Stimulated activated naive CD8-positive, alpha-beta T cell treated with anti-CD3 and anti-CD28 coated beads, Interleukin-15, Interleukin-2, amounts not matched to agents 100 ng/mL and 50 ng/mL, for 24 hours (primary cell): ENCODE results near the gene FERMT3.

Experiments used
- H3K27ac Mint-ChIP-seq: one replicate; pipeline ENCODE4 v1.8.0; 2021; ENCODE audit warnings: mild to moderate bottlenecking, mixed read lengths
- H3K27me3 Mint-ChIP-seq: one replicate; pipeline ENCODE4 v1.8.0; 2021; ENCODE audit warnings: mixed read lengths
- H3K36me3 Mint-ChIP-seq: one replicate; pipeline ENCODE4 v1.8.0; 2021; ENCODE audit warnings: low read depth, mixed read lengths
- H3K4me1 Mint-ChIP-seq: one replicate; pipeline ENCODE4 v1.8.0; 2021; ENCODE audit warnings: low read depth, mixed read lengths
- H3K4me3 Mint-ChIP-seq: one replicate; pipeline ENCODE4 v1.8.0; 2021; ENCODE audit warnings: mild to moderate bottlenecking, mixed read lengths
- H3K9me3 Mint-ChIP-seq: one replicate; pipeline ENCODE4 v1.8.0; 2021; ENCODE audit warnings: mixed read lengths

Gene FERMT3

GRCh38 chr11:64207256-64208085, 950 bp downstream of the FERMT3 start:
- Mint-ChIP-seq H3K27ac (peak overlapping the region; percentile 96), H3K36me3 (peaks cover 72% of the 10 kb centered on the region), H3K9me3 (no peaks in the 10 kb centered on the region), H3K27me3 (no peaks in the 10 kb centered on the region), H3K4me1 (peaks cover 57% of the 10 kb centered on the region), H3K4me3 (peak overlapping the region; percentile 94)

GRCh38 chr11:64208086-64208795, 1.7 kb downstream of the FERMT3 start:
- Mint-ChIP-seq H3K27ac (peak overlapping the region; percentile 96), H3K36me3 (peaks cover 72% of the 10 kb centered on the region), H3K9me3 (no peaks in the 10 kb centered on the region), H3K4me1 (peaks cover 61% of the 10 kb centered on the region), H3K27me3 (no peaks in the 10 kb centered on the region), H3K4me3 (peak overlapping the region; percentile 94)

DNA sequence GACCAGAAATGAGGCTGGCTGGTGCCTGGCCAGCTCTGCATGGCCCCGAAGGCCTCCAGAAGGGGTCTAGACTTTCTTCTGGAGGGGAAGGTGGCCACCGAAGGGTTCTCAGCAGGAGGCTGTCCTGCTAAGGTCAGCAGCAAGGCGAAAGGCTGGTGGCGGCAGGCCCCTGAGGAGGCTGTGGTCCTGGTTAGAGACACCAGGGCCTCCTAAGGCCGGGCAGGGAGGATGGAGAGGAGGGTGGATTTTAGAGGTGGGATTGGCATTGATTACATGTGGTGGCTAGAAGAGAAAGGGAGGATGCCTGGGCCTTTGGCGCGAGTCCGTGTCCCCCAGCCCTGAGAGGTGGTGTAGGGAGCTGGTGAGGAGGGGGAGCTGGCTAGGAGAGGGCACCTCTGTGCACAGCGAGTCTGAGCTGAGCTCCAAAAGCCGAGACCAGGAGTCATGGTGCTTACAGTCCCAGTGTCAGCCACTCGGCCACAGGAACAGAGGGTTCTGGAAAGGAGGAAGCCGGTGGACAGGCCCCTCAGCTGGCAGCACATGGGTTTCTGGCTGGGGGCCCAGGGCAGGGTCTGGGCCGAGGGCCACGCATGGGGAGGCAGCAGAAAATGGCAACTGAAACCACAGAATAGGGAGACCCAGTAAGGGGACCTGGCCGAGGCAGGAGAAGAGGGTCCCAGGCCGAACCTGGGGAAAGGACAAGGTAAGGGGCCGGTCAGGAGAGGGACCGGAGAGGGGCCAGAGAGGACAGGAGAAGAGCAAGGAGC, 2.5 kb downstream of the FERMT3 start:
- peak overlapping the region; percentile 94 for H3K4me3 Mint-ChIP-seq
- peak overlapping the region; percentile 96 for H3K27ac Mint-ChIP-seq
- H3K4me1 Mint-ChIP-seq, result peaks cover 60% of the 10 kb centered on the region
- no peaks in the 10 kb centered on the region for H3K9me3 Mint-ChIP-seq
- no peaks in the 10 kb centered on the region for H3K27me3 Mint-ChIP-seq
- peaks cover 69% of the 10 kb centered on the region for H3K36me3 Mint-ChIP-seq

DNA sequence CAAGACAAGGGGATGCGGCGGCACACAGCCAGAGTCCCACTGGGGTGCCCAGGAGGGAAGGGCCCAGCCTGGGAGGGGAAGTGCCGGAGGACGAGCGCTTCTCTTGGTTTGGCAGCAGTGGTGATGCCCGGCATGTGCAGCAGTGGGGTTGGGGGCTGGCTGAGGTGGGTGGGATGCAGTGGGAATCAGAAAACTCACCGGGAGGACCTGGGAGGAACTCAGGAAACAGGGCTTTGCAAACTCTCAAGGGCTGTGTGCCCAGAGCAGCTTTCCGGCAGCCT, 3.0 kb downstream of the FERMT3 start:
- H3K4me3 Mint-ChIP-seq, result peak overlapping the region; percentile 94
- no peaks in the 10 kb centered on the region for H3K27me3 Mint-ChIP-seq
- H3K9me3 Mint-ChIP-seq, result no peaks in the 10 kb centered on the region
- peaks cover 69% of the 10 kb centered on the region for H3K36me3 Mint-ChIP-seq
- no peak overlapping the region for H3K27ac Mint-ChIP-seq
- peaks cover 60% of the 10 kb centered on the region for H3K4me1 Mint-ChIP-seq

DNA sequence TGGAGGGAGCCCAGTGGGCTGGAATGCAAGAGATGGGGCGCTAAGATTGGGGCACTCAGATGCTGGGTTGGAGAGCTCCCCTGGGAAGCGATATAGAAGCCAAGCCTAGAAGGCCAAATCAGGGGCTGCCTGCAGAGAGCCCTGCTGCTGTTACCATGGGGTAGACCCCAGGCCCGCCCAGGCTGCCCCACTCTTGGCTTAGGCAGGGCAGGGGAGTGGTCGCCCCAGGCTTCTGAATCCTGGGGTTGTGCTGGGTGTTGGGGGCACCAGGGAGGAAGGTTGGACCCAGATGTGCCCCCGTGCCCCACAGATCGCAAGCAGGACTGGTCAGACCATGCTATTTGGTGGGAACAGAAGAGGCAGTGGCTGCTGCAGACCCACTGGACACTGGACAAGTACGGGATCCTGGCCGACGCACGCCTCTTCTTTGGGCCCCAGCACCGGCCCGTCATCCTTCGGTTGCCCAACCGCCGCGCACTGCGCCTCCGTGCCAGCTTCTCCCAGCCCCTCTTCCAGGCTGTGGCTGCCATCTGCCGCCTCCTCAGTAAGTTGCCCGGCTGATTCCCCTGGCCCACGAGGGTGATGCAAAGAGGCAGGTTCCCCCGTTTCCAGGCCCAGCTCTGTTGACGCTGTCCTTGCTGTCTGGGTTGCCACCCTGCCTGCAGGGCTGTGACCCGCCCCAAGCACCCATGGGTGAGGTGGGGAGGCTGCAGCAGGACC, 3.9 kb downstream of the FERMT3 start:
- peaks cover 72% of the 10 kb centered on the region for H3K36me3 Mint-ChIP-seq
- no peak overlapping the region for H3K4me3 Mint-ChIP-seq
- H3K9me3 Mint-ChIP-seq, result no peaks in the 10 kb centered on the region
- H3K27ac Mint-ChIP-seq, result peak overlapping the region; percentile 14
- H3K4me1 Mint-ChIP-seq, result peaks cover 63% of the 10 kb centered on the region
- H3K27me3 Mint-ChIP-seq, result no peaks in the 10 kb centered on the region

GRCh38 chr11:64211181-64211872, 4.8 kb downstream of the FERMT3 start:
- no peaks in the 10 kb centered on the region for H3K9me3 Mint-ChIP-seq
- no peaks in the 10 kb centered on the region for H3K27me3 Mint-ChIP-seq
- H3K27ac Mint-ChIP-seq, result no peak overlapping the region
- no peak overlapping the region for H3K4me3 Mint-ChIP-seq
- peaks cover 57% of the 10 kb centered on the region for H3K4me1 Mint-ChIP-seq
- H3K36me3 Mint-ChIP-seq, result peaks cover 64% of the 10 kb centered on the region

DNA sequence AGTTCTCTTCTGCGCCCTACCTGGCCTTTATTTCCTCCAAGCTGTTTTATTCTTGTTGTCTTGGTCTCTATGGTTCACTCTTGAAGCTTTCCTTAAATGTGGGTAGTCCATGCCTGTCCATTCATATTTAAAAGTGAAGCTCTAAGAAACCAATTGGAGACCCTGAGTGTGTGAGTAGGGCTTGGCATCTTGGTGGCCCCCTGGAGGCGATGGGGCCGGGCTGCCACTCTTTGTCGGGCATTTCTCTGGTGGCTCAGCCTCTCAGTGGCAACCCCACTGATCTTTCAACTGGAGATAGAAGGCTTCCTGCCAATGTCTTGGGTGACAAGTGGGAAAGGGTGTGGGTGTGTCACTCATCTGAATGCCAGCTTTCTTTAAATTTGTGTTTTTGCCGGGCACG, 10.4 kb downstream of the FERMT3 start:
- Mint-ChIP-seq H3K36me3 (peaks cover 48% of the 10 kb centered on the region), H3K4me3 (no peak overlapping the region), H3K4me1 (peaks cover 36% of the 10 kb centered on the region), H3K9me3 (no peaks in the 10 kb centered on the region), H3K27me3 (no peaks in the 10 kb centered on the region), H3K27ac (no peak overlapping the region)

GRCh38 chr11:64218628-64219353, 12.3 kb downstream of the FERMT3 start:
- peak overlapping the region; percentile 61 for H3K27ac Mint-ChIP-seq
- H3K4me3 Mint-ChIP-seq, result no peak overlapping the region

DNA sequence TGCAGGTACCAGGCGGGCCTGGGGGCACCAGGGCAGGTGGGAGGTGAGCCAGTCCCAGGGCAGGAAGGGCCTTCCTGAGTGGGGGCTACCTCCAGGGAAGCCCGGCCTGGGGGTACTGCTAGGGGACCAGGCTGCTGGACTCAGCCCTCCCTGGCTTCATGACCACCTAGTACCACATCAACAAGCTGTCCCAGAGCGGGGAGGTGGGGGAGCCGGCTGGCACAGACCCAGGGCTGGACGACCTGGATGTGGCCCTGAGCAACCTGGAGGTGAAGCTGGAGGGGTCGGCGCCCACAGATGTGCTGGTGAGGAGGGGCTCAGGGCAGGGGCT, 12.8 kb downstream of the FERMT3 start:
- H3K4me3 Mint-ChIP-seq, result no peak overlapping the region
- peaks cover 17% of the 10 kb centered on the region for H3K4me1 Mint-ChIP-seq
- H3K27ac Mint-ChIP-seq, result no peak overlapping the region
- H3K36me3 Mint-ChIP-seq, result peaks cover 32% of the 10 kb centered on the region
- no peaks in the 10 kb centered on the region for H3K9me3 Mint-ChIP-seq
- no peaks in the 10 kb centered on the region for H3K27me3 Mint-ChIP-seq

More at GRCh38 chr11:64218628-64219353, 12.3 kb downstream of the FERMT3 start:
- peaks cover 22% of the 10 kb centered on the region for H3K4me1 Mint-ChIP-seq
- no peaks in the 10 kb centered on the region for H3K27me3 Mint-ChIP-seq
- no peaks in the 10 kb centered on the region for H3K9me3 Mint-ChIP-seq
- peaks cover 34% of the 10 kb centered on the region for H3K36me3 Mint-ChIP-seq

DNA sequence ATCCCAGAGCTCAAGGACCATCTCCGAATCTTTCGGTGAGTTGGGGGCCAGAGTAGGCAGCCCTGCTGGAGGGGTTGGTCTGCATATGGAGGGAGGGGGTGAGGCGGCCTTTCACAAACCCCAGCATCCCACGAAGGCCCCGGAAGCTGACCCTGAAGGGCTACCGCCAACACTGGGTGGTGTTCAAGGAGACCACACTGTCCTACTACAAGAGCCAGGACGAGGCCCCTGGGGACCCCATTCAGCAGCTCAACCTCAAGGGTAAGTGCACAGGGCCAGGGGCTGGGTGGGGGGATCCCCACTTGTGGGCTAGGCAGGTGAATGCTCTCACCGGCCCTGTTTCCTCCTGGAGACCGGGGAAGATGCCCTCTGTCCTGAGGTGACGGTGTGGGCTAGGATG, 13.2 kb downstream of the FERMT3 start:
- H3K27ac Mint-ChIP-seq, result no peak overlapping the region
- H3K36me3 Mint-ChIP-seq, result peaks cover 28% of the 10 kb centered on the region

GRCh38 chr11:64220271-64220670, 13.8 kb downstream of the FERMT3 start:
- Mint-ChIP-seq H3K9me3 (no peaks in the 10 kb centered on the region), H3K27ac (no peak overlapping the region), H3K4me3 (no peak overlapping the region), H3K27me3 (no peaks in the 10 kb centered on the region), H3K4me1 (peaks cover 13% of the 10 kb centered on the region), H3K36me3 (peaks cover 22% of the 10 kb centered on the region)

More for the DNA sequence above, 13.2 kb downstream of the FERMT3 start:
- H3K9me3 Mint-ChIP-seq, result no peaks in the 10 kb centered on the region
- H3K27me3 Mint-ChIP-seq, result no peaks in the 10 kb centered on the region
- H3K4me1 Mint-ChIP-seq, result peaks cover 13% of the 10 kb centered on the region
- H3K4me3 Mint-ChIP-seq, result no peak overlapping the region

- Mint-ChIP-seq H3K9me3 (no peaks in the 10 kb centered on the region), H3K27ac (no peak overlapping the region), H3K4me3 (no peak overlapping the region), H3K27me3 (no peaks in the 10 kb centered on the region), H3K36me3 (peaks cover 21% of the 10 kb centered on the region), H3K4me1 (peaks cover 10% of the 10 kb centered on the region)
Observed at GRCh38 chr11:64220798-64221197, 14.3 kb downstream of the FERMT3 start.

GRCh38 chr11:64222651-64223000, 16.1 kb downstream of the FERMT3 start:
- Mint-ChIP-seq H3K36me3 (peaks cover 14% of the 10 kb centered on the region), H3K9me3 (no peaks in the 10 kb centered on the region), H3K4me3 (no peak overlapping the region), H3K27ac (no peak overlapping the region), H3K27me3 (no peaks in the 10 kb centered on the region), H3K4me1 (peaks cover 13% of the 10 kb centered on the region)
